K562 (cell line): ENCODE measurements around the gene CRIP1. TPM values are rescaled to one million over a fixed set of nuclear protein-coding genes. Genes with fewer than 3 reads are reported as not detected.

Experiments used
- ATAC-seq: fragments of 200-7000 bp; cut with Tn5 transposase; 3 replicates; pipeline ENCODE4 v1.9.1; 2020; ENCODE audit warnings: moderate library complexity
- BruUV-seq: library from RNA; stranded (reverse); fragments of 400-500 nt; replicated peaks from 2 replicates; lab custom pipeline; 2021; lab: Mats Ljungman, UMichigan
- CTCF ChIA-PET: fragments of 300-600 bp; formaldehyde crosslinking; extraction: SDS; loops from one replicate; lab custom pipeline; 2021; ENCODE audit warnings: low intra/inter-chr PET ratio; lab: Yijun Ruan, JAX
- POLR2A ChIA-PET: fragments of 300-600, 350-650 bp; sonication (Branson Sonifier 250); formaldehyde crosslinking; extraction: SDS; loops from one replicate; lab custom pipeline; 2021; ENCODE audit warnings: antibody characterized with exemption, inconsistent platforms; lab: Yijun Ruan, JAX
- DNase-seq, 4 experiments: peaks; one replicate each; pipeline versions ENCODE4 v3.0.0 to v3.0.0-alpha.2; 2011 to 2018; ENCODE audit warnings: low spot score in 3 of 4, mixed read lengths in 3 of 4; ENCODE audit errors: extremely low read depth in 1 of 4
- FAIRE-seq: peaks from 2 replicates; lab custom pipeline; 2011; peaks lifted over from hg19 to GRCh38; lab: Jason Lieb, UNC
- H2AFZ ChIP-seq: 2 replicates; pipeline ENCODE4 v1.6.0; 2011; ENCODE audit warnings: low read depth, low read length, control low read depth, inconsistent platforms
- H3K27ac ChIP-seq: fragments of 200-600 bp; 3 replicates; pipeline ENCODE4 v1.8.0; 2011; ENCODE audit warnings: low read depth, mild to moderate bottlenecking, control low read depth, inconsistent platforms, low read length, moderate library complexity, mixed read lengths; ENCODE audit errors: extremely low read depth
- H3K27me3 ChIP-seq, 2 experiments: fragments of 300-600 bp in 1 of 2; 2 replicates in 1 of 2; 3 replicates in 1 of 2; pipeline versions ENCODE4 v1.6.0 to v1.8.0; 2011; ENCODE audit warnings: inconsistent platforms in 2 of 2, low read length in 2 of 2, mild to moderate bottlenecking in 1 of 2, mixed read lengths in 1 of 2, moderate library complexity in 1 of 2; ENCODE audit not compliant: control insufficient read depth in 2 of 2, insufficient read depth in 2 of 2
- H3K36me3 ChIP-seq: fragments of 300-600 bp; 3 replicates; pipeline ENCODE4 v1.8.0; 2011; ENCODE audit warnings: mild to moderate bottlenecking, low read length, inconsistent platforms; ENCODE audit not compliant: control insufficient read depth, insufficient read depth
- H3K4me1 ChIP-seq, 2 experiments: fragments of 200-600 bp in 1 of 2; replicated peaks in 1 of 2; 2 replicates in 1 of 2; 3 replicates in 1 of 2; pipeline versions ENCODE4 v1.5.1 to v1.8.0; 2011; ENCODE audit warnings: inconsistent platforms in 2 of 2, low read length in 2 of 2, mild to moderate bottlenecking in 1 of 2, mixed read lengths in 1 of 2, moderate library complexity in 1 of 2; ENCODE audit not compliant: control insufficient read depth in 2 of 2, insufficient read depth in 2 of 2
- H3K4me2 ChIP-seq: 2 replicates; pipeline ENCODE4 v1.6.1; 2011; ENCODE audit warnings: low read length, control low read depth, inconsistent platforms, mixed read lengths; ENCODE audit not compliant: insufficient read depth
- H3K4me3 ChIP-seq: fragments of 200-600 bp; sonication (generic), shearing (Covaris generic); 2 replicates; pipeline ENCODE4 v1.5.1; 2016; ENCODE audit warnings: control low read depth, inconsistent platforms
- H3K79me2 ChIP-seq: fragments of 200-600 bp; 3 replicates; pipeline ENCODE4 v1.8.0; 2011; ENCODE audit warnings: low read length, inconsistent platforms; ENCODE audit not compliant: control insufficient read depth, insufficient read depth
- H3K9ac ChIP-seq, 2 experiments: 2 replicates each; pipeline versions ENCODE4 v1.6.0 to v1.6.1; 2011; ENCODE audit warnings: low read depth in 2 of 2, low read length in 2 of 2, control low read depth in 1 of 2, inconsistent platforms in 1 of 2, mild to moderate bottlenecking in 1 of 2, mixed read lengths in 1 of 2; ENCODE audit not compliant: insufficient read depth in 1 of 2
- H3K9me1 ChIP-seq: one replicate; pipeline ENCODE4 v1.6.0; 2011; ENCODE audit warnings: inconsistent platforms, mild to moderate bottlenecking, low read length, moderate library complexity; ENCODE audit not compliant: control insufficient read depth, insufficient read depth
- H3K9me3 ChIP-seq: replicated peaks from 2 replicates; pipeline ENCODE4 v1.5.1; 2011; ENCODE audit warnings: low read depth, low read length, inconsistent platforms; ENCODE audit not compliant: control insufficient read depth, insufficient read depth
- H4K20me1 ChIP-seq: replicated peaks from 2 replicates; pipeline ENCODE4 v1.6.1; 2011; ENCODE audit warnings: low read length, inconsistent platforms, mixed read lengths; ENCODE audit not compliant: control insufficient read depth, insufficient read depth
- CC2D1A ChIP-seq: fragments of 450-650 bp; IDR thresholded peaks from 2 replicates; pipeline ENCODE4 v1.6.1; 2017; ENCODE audit warnings: mild to moderate bottlenecking
- ELF4 ChIP-seq: fragments of 450-650 bp; formaldehyde crosslinking; IDR thresholded peaks from 2 replicates; pipeline ENCODE4 v1.4.0; 2022; ENCODE audit warnings: missing genetic modification characterization
- MCM3 ChIP-seq: fragments of 450-650 bp; IDR thresholded peaks from 2 replicates; pipeline ENCODE4 v1.6.1; 2016
- MEF2D ChIP-seq: conservative IDR thresholded peaks from 2 replicates; pipeline ENCODE4 v1.6.1; 2016; ENCODE audit warnings: low read depth, missing genetic modification characterization, missing compliant biosample characterization
- NR3C1 ChIP-seq: sonication (generic); formaldehyde crosslinking; IDR thresholded peaks from 2 replicates; pipeline ENCODE4 v1.8.1; 2022; ENCODE audit warnings: missing genetic modification reagents
- POLR2G ChIP-seq: fragments of 200-400 bp; formaldehyde crosslinking; IDR thresholded peaks from 2 replicates; pipeline ENCODE4 v1.6.1; 2017; ENCODE audit warnings: low read depth, mild to moderate bottlenecking, antibody characterized with exemption, low read length, moderate library complexity
- SAFB2 ChIP-seq: fragments of 200-400 bp; formaldehyde crosslinking; IDR thresholded peaks from 2 replicates; pipeline ENCODE4 v1.6.1; 2018; ENCODE audit warnings: borderline replicate concordance, low read length, low read depth, moderate library complexity; ENCODE audit not compliant: severe bottlenecking
- SMARCE1 ChIP-seq: fragments of 450-650 bp; IDR thresholded peaks from 2 replicates; pipeline ENCODE4 v1.7.1; 2016; ENCODE audit warnings: mild to moderate bottlenecking
- YBX1 ChIP-seq: fragments of 450-650 bp; IDR thresholded peaks from 2 replicates; pipeline ENCODE4 v1.7.1; 2016; ENCODE audit warnings: mild to moderate bottlenecking
- ZBTB1 ChIP-seq: sonication (generic); formaldehyde crosslinking; IDR thresholded peaks from 2 replicates; pipeline ENCODE4 v1.8.1; 2023; ENCODE audit warnings: missing genetic modification reagents, low read depth, mild to moderate bottlenecking, borderline replicate concordance
- ZFP36 ChIP-seq: fragments of 150-350 bp; IDR thresholded peaks from 2 replicates; pipeline ENCODE4 v1.6.1; 2018; ENCODE audit warnings: low read length, low read depth; ENCODE audit not compliant: partially characterized antibody
- ZNF263 ChIP-seq: sonication (generic); formaldehyde crosslinking; IDR thresholded peaks from 2 replicates; pipeline ENCODE4 v1.8.0; 2022; ENCODE audit warnings: mild to moderate bottlenecking, missing genetic modification reagents, borderline replicate concordance
- WGBS: fragments of 100-300 bp; shearing (Covaris generic); methylation state at CpG from one replicate; pipeline ENCODE4 v1.1.6; 2016; ENCODE audit warnings: low coverage, mixed read lengths; ENCODE audit not compliant: insufficient coverage; ENCODE audit errors: missing lambda C conversion rate; 5-methylcytosine and 5-hydroxymethylcytosine counted together
- in situ Hi-C: fragments of 300-500 bp; cut with MboI; formaldehyde crosslinking; loops from 4 replicates; pipeline ENCODE4 v1.15.0; 2018; ENCODE audit warnings: inconsistent platforms, mixed read lengths
- intact Hi-C: fragments of 100-400 bp; cut with micrococcal nuclease; formaldehyde crosslinking; loops from 2 replicates; pipeline ENCODE4 v1.14.2; 2022
- polyA plus RNA-seq, 8 experiments: library from polyadenylated mRNA; depleted of rRNA in 4 of 8; stranded (reverse) in 5 of 8; unstranded in 3 of 8; fragments of >200 nt; fragmentation: Nextera tagmentation in 2 of 8; fragmentation: Illumina TruSeq in 1 of 8; extraction: Ambion mirVana in 2 of 8; extraction: Trizol in 1 of 8; gene quantifications; 2 replicates each; pipeline versions ENCODE4 v1.2.1 to v1.2.3, GENCODE V29; 2011 to 2014; ENCODE audit warnings: inconsistent platforms in 1 of 8, missing spikeins in 1 of 8
- total RNA-seq, 7 experiments: library from RNA; depleted of rRNA in 6 of 7; stranded (reverse); fragments of >200 nt in 6 of 7; fragmentation: Illumina TruSeq in 2 of 7; extraction: Trizol in 2 of 7; gene quantifications; 2 replicates each; pipeline versions ENCODE4 v1.2.1 to v1.2.3, GENCODE V29; 2011 to 2021; ENCODE audit warnings: low replicate concordance in 1 of 7
- TF ChIP-seq, protein P1 (sequence below), 2 experiments: fragments of 450-650 bp; conservative IDR thresholded peaks; 2 replicates each; pipeline ENCODE4 v1.6.1; 2017; ENCODE audit warnings: mild to moderate bottlenecking in 2 of 2, moderate library complexity in 2 of 2
- TF ChIP-seq, protein P2 (sequence below): fragments of 450-650 bp; formaldehyde crosslinking; IDR thresholded peaks from 2 replicates; pipeline ENCODE4 v1.4.0; 2022; ENCODE audit warnings: missing genetic modification characterization
- TF ChIP-seq, protein P3 (sequence below): fragments of 150-350 bp; conservative IDR thresholded peaks from 2 replicates; pipeline ENCODE4 v1.6.1; 2014; ENCODE audit warnings: low read length

CRIP1 gene
- total and polyA plus RNA-seq, 9 of the 15 experiments (the other 6 are each of a cell fraction or from before 2014, with no cell fraction given) = 0.11 to 0.58 (median 0.14) TPM; not detected in 6

- WGBS = 6% methylated on average over 11 of the region's 17 CpGs
- Histone ChIP-seq H3K9ac (peak overlapping the region in 1 of 2 experiments; percentile 17; a peak in 1 of 4 replicates), H3K27ac (no peak overlapping the region), H3K36me3 (no peaks in the 10 kb centered on the region), H3K4me3 (no peak overlapping the region), H4K20me1 (no peaks in the 10 kb centered on the region), H3K9me3 (no peaks in the 10 kb centered on the region), H2AFZ (no peak overlapping the region), H3K4me2 (no peak overlapping the region), H3K9me1 (no peaks in the 10 kb centered on the region), H3K4me1 (peaks cover 0 to 5% of the 10 kb centered on the region in 2 experiments; a peak in 2 of 5 replicates), H3K27me3 (peaks cover 19 to 47% of the 10 kb centered on the region in 2 experiments), H3K79me2 (no peaks in the 10 kb centered on the region)
- DNase-seq = no peak
- intact Hi-C loops (no loop called here), in situ Hi-C loops (no loop called here)
- ATAC-seq = no peak
- FAIRE-seq = no peak
- ChIA-PET CTCF (no interaction called here), POLR2A (interaction anchor here (0.7 kb wide), 1 partner anchor 29 kb away, joined by 4 read pairs; no protein-coding TSS in a partner anchor)
- BruUV-seq = no TSS peak
- TF ChIP-seq, protein P1, sequence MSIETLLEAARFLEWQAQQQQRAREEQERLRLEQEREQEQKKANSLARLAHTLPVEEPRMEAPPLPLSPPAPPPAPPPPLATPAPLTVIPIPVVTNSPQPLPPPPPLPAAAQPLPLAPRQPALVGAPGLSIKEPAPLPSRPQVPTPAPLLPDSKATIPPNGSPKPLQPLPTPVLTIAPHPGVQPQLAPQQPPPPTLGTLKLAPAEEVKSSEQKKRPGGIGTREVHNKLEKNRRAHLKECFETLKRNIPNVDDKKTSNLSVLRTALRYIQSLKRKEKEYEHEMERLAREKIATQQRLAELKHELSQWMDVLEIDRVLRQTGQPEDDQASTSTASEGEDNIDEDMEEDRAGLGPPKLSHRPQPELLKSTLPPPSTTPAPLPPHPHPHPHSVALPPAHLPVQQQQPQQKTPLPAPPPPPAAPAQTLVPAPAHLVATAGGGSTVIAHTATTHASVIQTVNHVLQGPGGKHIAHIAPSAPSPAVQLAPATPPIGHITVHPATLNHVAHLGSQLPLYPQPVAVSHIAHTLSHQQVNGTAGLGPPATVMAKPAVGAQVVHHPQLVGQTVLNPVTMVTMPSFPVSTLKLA (conservative IDR thresholded peaks at IDR 0.05) = no peak
- TF ChIP-seq MEF2D (tag) (no peak), ZFP36 (no peak), ELF4 (CRISPR knock-in tag) (no peak), SMARCE1 (no peak), ZNF263 (CRISPR knock-in tag) (no peak), CC2D1A (no peak), ZBTB1 (CRISPR knock-in tag) (no peak), POLR2G (no peak), MCM3 (no peak), NR3C1 (CRISPR knock-in tag) (no peak), YBX1 (no peak), SAFB2 (no peak)
- TF ChIP-seq, protein P2, sequence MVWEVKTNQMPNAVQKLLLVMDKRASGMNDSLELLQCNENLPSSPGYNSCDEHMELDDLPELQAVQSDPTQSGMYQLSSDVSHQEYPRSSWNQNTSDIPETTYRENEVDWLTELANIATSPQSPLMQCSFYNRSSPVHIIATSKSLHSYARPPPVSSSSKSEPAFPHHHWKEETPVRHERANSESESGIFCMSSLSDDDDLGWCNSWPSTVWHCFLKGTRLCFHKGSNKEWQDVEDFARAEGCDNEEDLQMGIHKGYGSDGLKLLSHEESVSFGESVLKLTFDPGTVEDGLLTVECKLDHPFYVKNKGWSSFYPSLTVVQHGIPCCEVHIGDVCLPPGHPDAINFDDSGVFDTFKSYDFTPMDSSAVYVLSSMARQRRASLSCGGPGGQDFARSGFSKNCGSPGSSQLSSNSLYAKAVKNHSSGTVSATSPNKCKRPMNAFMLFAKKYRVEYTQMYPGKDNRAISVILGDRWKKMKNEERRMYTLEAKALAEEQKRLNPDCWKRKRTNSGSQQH (CRISPR knock-in tag) = no peak
- TF ChIP-seq, protein P3, sequence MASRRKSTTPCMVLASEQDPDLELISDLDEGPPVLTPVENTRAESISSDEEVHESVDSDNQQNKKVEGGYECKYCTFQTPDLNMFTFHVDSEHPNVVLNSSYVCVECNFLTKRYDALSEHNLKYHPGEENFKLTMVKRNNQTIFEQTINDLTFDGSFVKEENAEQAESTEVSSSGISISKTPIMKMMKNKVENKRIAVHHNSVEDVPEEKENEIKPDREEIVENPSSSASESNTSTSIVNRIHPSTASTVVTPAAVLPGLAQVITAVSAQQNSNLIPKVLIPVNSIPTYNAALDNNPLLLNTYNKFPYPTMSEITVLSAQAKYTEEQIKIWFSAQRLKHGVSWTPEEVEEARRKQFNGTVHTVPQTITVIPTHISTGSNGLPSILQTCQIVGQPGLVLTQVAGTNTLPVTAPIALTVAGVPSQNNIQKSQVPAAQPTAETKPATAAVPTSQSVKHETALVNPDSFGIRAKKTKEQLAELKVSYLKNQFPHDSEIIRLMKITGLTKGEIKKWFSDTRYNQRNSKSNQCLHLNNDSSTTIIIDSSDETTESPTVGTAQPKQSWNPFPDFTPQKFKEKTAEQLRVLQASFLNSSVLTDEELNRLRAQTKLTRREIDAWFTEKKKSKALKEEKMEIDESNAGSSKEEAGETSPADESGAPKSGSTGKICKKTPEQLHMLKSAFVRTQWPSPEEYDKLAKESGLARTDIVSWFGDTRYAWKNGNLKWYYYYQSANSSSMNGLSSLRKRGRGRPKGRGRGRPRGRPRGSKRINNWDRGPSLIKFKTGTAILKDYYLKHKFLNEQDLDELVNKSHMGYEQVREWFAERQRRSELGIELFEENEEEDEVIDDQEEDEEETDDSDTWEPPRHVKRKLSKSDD = no peak
Measured at GRCh38 chr14:105507247-105507646, 20.6 kb downstream of the CRIP1 start.
